Fibroblast of skin of right biceps (primary cell): ENCODE measurements around the gene C4BPB.
A peak's percentile ranks its signal among the peaks of the same experiment; 100 is the strongest.

ENCODE experiments used
- DNase-seq: peaks from one replicate; pipeline ENCODE4 v3.0.0-alpha.2; 2013

Gene C4BPB

DNA sequence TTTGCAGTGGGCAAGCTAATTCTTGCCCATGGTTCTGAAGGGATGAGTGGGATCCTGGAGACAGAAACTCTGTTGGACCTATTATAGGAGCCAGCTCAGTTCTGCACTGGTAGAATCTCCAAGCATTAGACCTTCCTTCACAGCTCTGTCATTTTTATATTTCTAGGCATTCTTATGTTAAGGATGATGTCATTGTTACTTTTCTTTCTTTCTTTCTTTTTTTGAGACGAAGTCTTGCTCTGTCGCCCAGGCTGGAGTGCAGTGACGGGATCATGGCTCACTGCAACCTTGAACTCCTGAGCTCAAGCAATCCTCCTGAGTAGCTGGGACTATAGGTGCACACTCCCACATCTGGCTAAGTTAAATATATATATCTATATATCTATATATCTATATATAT is 28.1 kb upstream of the C4BPB start:
- DNase-seq, result no peak

DNA sequence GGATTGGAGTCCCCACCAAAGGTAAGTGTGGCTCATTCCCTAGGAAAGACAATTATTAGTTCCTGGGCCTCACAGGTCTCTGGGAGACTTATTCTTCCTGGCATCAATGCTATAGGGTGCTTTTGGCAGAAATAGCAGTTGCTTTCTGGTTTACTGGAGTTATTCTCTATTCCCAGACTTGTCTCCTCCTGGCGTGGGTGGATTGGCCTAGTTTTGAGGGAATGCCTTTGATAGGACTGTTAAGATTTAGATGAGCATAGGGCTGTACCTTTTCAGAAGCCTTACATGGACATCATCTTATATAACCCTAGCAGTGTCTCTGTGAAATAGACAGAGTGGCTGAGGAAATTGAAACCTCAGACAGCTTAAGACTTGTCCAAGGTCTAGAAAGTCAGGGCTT is 26.6 kb upstream of the C4BPB start:
- no peak for DNase-seq

DNA sequence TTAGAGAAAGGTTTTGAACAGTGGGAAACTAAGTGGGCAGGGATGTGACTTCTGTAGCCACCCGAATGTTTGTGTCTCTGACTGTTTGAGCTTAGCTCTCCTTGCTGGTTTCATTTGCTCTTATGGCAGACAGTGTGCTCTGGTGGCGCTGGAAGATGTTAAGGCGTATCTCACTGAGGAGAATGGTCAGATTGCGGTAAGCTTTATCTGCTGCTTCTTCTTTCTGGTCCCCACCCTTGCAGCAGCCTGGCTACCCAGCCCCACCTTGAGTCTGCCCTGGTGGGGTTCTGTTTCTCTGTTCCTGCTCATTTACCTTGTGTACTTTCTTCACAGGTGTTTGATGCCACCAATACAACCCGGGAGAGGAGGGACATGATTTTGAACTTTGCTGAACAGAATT is 25.6 kb upstream of the C4BPB start:
- no peak for DNase-seq

DNA sequence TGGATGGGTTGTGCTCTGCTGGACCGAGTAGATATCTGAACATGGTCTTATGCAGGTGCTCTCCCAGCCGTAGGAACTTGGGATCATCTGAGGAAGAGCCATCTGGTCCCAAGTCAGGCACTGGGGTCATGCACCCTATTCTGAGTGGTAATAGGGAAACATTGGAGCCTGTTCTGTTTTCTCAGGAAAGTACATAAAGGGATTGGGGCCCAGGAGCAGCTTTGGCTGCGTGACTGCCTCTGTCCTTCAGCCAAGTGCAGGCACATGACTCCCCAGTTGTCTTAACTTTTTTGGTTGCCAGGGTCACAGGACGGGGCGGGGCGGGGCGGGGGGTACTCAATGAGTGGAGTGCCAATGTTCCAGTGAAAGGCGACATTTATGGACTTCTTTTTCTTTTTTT is 24.1 kb upstream of the C4BPB start:
- DNase-seq, result no peak

DNA sequence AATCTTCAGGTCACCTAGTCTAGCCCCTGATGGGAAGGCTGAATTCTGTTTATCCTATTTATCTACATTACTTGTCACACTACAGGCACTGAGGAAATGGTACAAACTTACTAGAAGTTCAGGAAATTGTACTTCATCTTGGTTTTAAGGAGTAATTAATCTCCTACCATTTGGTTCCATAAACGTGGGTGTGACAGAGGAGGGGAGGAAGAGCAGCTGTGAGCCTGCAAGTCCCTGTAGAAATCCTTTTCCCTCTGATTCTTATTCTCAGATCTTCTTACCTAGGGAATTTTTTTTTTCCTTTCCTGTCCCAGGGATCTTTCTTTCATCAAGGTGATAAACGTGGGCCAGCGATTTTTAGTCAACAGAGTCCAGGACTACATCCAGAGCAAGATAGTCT is 21.5 kb upstream of the C4BPB start:
- DNase-seq, result no peak

DNA sequence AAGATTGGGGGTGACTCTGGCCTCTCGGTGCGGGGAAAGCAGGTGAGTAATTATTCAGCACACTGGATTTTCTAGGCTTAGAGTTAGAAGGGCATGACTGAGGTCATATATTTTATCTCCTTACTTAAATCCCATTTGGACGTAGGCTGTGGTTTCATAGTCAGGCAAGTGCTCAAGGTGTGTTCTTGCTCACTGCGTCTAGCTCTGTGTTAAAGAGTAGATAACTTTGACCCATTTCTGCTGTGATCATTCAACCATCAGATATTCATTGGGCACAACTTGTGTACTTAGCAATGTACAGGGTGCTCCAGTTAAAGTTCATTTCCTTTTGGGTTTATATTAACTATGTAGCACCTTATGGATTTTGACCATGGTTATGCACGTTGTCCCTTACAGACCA is 21.0 kb upstream of the C4BPB start:
- DNase-seq, result no peak

DNA sequence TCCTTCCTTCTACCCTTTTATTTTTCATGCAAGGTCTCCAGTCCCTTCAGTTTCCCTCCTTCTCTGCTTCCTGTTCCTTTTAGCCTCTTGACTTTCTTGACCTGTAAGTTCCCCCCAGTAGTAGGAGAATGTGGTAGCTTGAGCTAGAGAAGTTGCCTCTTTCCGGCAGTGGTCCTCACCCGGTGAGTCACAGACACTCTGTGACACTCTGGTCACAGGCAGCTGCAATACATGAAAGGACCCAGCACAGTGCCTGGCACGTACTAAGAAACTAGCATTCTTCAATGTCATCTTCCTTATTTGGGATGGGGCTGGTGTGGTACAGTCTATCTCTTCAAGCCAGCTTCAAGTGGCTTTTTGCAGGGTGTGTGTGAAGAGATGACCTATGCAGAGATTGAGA is 19.6 kb upstream of the C4BPB start:
- no peak for DNase-seq

DNA sequence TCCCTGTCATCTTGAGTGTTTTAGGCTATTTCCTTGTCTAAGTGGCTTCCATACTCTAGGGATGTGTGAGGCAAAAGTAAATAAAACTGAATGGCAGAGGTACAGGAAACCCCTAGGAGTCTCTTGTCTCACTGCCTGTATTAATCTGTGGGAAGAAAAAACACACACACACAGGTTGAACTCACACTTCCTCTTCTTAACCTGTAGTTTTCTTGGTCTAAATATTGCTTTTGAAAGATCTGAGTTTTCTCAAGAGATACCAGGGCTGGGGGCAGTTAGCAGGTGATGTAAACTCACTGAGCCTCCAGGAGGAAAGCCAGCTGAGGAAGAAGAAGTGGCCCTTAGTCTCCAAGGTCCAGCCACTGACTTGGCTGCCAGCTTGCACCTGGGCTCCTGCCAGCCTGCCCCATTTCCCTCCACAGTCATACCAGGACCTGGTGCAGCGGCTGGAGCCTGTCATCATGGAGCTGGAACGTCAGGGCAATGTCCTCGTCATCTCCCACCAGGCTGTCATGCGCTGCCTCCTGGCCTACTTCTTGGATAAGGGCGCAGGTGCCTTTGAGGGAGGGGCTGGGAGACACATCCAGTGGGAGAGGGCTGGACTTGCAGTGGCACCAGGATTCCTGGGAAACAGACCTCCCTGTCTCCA is 18.7 kb upstream of the C4BPB start:
- no peak for DNase-seq

DNA sequence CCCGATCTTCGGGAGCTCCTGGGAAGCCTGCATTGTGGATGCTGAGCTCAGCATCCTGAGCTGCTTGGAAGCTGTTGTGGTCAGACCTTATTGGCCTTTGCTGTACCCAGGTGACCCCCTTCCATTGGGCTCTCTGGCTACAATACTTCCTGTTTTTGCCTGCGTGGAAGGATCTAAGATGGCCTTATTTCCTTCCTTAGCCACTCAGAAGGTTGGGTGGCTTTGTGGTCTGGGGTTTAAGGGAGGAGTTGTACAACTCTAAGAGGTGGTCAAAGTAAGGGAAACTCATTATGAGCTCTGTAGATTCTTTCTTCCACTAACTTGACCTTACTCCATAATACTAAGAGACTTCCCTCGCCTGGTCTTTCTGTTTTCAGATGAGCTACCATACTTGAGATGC is 17.8 kb upstream of the C4BPB start:
- no peak for DNase-seq

DNA sequence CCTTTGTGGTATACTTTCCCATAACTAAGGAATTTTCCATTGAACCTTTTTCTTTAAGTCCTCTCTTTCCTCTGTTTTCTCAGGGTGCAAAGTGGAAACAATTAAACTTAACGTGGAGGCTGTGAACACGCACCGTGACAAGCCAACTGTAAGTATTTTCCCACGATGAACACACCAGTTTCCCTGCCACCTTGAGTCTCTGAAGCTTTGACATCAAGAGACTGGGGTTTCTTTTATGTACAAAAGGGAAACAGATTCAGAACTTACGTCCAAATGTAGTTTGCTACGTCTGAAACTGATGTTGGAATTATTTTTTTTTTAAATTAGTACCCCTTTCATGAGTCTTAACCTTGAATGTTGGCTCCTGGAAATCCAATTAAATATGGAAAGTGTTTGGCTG is 17.2 kb upstream of the C4BPB start:
- DNase-seq, result no peak

DNA sequence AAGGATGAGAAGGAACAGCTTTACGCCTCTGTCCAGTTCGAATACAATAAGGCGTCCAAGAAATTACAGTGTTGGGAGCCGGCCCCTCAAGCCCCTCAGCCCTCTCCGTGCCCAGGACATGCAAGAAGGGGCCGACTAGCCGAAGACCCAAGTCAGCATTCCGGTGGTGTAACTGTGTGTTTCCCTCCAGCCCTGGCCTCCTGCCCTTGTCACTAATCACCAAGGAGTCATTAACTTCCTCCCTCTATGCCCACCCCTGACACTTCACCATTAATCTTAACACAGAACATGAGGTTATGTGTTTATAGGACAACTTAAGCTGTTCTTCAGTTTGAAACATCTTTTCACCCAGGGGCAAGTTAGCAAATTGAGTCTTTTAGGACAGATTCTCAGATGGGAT is 16.4 kb upstream of the C4BPB start:
- DNase-seq, result no peak

DNA sequence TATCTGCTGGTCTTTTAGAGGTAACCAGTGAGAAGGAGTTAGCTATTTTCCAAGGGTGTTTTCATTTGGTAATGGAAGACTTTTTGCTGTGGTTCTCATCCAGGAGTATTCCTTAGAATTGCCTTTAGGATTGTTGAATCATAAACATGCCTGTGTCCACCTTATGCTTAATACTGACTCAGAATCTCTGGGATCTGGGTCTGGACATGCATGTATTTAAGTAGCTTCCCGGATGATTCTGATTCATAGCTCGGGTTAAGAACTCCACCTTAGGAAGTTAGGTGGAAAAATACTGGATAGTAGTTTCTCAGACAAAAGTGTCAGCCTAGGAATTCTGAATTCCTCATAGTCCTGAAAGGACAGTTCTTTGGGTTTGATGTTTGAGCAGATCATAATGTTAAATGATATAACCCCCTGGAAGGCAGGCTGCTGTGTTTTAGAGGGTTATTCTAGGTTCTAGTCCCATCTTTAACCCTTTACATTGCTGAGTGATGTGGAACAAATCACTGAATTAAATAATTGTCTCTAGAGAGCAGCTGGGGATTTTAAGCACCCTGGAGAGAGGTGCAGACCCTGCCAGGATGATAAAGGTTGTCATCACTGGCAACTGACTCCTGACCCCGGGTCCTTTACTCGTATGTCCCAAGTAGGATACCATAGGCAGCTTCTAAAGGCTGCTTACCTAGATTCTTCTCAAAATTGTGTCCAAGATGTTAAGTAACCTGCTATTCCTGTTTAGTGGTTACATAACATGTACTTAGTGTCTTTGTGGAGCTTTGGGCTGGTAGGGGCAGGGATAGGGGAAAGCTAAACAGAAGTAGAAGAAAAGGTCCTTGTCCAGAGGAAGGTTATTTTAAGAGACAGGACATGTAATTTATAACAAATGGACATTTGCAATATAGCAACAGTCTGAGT is 14.5 kb upstream of the C4BPB start:
- peak; percentile 18 for DNase-seq

DNA sequence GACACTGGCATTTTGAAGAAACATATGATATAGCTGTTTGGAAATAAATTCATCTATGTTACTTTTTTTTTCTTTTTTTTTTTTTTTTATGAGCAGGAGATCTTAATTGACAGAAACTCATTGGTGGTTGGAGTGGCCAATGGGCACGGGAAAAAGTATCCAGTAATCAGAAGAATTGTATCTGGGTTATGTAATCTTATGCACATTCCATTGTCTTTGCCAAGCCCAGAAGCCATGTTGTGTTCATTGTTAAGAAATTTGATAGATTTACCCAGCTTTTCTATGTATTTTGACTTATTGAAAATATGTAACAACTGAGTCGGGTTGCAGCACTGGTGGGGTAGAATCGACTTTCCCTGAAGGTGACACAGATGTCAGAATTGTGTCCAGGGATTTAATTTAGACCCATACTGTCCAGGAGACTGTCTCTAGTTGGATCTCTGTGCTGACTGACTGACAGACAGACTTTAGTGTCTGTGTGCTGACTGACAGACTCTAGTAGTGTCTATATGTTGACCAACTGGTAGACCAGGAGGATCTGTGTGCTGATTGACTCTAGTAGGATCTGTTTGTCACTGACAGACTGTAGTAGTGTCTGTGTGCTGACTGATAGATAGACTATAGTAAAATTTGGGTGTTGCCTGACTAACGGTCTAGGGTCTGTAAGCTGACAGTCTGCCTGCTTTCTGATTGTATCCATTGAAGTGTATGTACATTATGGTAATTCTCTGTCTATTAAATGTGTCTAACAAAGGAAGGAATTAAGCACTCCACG is 12.3 kb upstream of the C4BPB start:
- DNase-seq, result no peak

DNA sequence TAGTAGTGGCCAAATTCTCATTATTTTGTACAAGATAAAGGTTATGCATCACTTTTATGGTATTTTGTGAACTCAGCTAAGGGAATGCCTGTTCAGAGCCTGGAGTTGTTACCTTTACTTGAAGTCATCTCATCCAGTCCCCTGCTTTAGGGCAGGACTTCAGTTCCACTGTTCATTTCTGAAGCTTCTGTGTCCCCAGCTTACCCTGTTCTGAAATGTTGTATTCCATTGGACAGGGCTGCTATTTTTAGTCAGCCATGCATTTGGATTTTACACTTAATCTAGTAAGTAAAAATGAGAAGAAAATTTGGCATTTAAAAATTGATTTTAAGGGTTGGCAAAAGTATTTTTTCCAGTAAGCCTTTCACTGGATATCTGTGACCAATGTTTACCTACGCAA is 11.6 kb upstream of the C4BPB start:
- no peak for DNase-seq

DNA sequence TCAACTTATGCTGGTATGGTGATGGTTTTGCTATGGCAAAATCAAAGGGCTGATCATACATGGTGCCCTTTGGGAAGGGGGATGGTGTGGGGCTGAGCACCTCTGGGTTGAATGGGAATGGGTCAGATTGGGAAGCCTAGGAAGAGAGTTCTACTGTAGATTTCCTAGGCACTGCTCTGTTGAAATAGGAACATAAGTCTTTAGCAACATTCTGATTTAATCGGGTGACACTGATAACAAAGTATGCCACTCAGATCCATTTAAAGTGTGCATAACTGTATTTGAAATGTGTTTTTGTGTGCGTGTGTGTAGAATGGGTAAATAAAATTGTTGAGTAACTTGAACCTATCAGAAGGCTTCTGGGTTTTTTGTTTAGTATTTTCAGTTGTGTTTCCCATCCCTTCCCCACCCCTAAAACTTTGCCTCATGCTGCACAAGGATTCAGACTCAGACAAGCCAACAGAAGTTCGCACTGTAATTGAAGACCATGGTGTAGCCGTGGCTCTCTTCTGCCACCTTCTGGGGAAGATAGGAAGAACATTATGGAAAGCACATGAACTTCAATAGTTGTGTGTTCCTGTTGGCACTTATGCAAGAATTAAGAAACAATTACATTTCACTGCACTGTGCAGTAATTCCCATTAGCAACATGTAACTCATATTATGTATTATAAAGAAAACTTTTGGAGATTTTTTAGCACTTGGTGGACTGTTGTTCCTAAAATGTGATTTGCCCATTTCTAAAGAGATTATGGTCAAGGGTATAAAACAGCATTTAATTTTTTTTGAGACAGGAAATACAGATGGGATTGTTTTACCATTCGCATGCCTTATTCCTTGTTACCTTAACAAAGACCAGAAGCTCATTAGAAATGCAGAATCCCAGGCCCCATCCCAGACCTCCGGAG is 10.9 kb upstream of the C4BPB start:
- DNase-seq, result peak; percentile 69

DNA sequence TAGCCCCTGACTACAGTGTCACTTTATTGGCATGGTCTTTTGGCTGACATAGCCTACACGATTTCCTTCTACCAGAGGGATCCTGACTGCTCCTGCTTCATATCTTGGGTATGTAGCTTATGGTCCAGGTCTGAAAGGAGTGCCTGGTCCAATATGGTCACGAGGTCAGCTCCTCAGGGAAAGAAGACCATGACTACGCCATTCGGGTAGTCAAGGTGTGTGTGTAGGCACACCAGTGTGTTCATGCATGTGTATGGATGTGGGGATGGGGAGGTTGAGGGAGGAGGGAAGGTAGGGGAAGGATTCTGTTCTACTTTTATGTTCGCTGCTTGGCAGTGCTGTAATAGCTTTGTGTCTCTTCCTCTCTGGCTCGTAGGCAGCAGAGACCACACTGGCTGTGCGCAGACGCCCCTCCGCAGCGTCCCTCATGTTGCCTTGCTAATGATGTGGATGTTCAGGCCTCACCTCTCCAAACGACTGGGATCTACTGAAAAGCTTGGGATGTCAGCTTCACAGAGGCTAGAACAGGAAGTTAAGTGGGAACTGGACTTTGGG is 10.0 kb upstream of the C4BPB start:
- no peak for DNase-seq

DNA sequence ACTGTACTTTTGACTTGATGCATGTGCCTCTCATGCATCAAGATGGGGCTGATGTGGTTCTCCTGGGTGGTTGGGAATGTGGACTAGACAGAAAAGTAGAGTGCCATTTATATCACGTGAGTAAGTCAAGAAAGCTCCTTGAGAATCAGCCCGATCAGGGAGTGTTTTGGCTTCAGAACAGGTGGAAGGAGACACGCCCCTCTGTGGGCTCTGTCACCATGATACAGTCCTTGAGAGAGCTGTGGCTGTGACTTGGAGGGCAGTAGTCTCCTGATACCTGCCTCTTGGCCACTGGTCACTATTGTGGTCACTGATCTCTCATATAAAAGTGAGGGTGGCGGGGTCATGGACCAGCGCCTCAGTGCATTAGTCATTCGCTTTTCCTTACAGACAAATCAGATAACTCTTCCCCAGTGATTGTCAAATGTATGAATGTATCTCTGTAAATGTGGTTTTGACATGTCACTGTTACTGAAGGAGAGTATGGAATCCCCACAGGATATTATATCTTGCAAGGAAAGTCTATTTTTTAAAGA is 8.9 kb upstream of the C4BPB start:
- no peak for DNase-seq

DNA sequence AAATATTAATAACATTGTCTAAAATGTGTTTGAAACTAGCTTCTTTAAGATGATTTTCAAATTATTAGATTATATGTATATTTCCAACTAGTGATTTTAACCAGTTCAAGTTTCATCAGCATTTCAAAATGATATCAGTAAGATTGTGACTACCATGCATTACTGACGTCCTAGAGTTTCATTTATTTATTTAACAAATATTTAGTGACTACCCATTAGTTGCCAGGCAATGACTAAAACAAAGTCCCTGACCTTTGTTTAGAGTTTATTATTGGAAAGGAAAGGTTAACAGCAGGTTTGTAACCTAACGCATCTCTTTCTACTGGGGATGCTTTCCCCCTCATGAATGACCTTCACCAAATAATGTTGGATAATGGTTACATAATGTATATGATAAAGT is 7.6 kb upstream of the C4BPB start:
- DNase-seq, result no peak

DNA sequence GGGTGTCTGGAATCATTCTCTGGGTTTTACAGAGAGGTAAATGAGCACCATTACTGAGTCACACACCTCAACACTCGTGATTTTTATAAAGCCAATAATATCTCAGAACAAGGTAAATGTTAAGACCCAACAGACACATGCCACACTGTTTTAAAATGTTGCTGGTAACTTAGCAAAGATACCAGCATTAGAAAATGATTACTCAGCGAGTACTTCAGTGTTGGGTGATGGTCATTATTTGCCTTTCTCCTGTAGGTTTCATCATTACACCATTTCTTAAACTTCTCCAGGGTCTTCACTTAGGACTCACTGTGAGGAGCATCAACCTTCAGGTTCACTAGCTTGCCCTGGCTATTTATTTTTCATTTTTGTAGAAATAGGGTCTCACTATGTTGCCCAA is 6.9 kb upstream of the C4BPB start:
- no peak for DNase-seq

DNA sequence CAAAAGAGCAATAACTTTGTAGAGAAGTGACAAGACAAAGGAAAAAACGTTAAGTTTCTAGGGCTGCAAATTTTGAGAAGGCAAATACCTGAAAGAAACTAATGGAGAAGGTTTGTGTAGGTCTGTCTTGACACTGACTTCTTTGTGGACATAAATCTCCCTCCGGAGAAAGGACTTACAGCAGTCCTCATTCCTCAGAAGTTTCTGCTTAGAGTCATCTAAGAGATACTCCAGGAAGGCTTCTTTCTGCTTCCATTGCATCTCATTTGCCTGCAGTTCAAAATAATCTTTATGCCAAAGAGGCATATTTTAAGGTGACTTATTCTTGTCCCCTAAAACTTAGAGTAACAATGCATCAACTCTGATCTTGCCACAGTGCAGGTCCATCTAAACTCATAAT is 4.4 kb upstream of the C4BPB start:
- no peak for DNase-seq

DNA sequence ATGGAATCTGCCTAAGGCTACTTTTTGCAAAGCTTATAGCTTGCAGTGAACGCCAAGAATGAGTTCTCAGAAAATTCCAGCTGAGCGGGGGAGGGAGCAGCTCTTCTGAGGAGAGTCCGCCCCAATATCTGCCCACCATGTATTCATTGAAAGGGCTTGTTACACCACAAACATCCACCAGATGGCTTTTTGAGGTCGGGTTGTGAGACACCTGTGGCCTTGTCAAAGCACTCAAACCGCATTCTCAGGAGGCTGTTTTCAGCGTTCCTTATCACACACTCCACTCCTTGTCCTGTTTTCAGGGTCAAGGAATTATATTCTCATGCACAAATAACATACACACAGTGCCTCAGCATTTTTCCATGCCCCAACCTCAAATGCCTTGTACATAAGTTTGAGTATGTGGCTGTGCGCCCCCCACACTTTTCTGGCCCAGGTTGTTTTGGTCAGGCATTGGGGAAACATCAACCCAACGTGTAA is 3.9 kb upstream of the C4BPB start:
- DNase-seq, result peak; percentile 58

DNA sequence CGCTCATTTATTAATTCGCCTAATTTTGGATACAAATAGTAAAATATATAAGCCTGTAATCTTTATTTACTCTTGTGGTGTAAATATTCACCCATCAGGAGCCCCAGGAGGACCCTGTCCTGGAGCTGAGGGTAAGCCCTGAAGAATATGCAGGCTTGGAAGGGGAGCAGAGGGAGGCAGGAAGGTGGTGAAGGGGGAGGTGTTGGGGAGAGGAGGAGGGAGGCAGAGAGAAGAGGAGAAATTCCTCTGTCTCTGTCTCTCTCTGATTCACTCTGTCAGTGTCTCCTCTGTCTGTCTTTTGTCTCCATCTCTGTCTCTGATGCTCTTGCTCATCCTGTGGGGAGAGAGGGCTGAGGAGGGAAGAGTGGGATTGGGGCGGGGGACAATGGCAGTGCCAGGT is 2.8 kb upstream of the C4BPB start:
- no peak for DNase-seq
